Measurements from ENCODE around the gene TRIM44.

Gene TRIM44

GRCh38 chr11:35846874-35847273, 184.3 kb downstream of the TRIM44 start:
- DNase-seq (ENCODE audit: low read depth) = no peak
- TF ChIP-seq CTCF (IDR thresholded peaks at IDR 0.05; ENCODE audit: low read depth, low read length, missing control alignments) = no peak
- H3K4me3 ChIP-seq (ENCODE audit: low read depth, low read length) = no peak overlapping the region

GRCh38 chr11:35847473-35847872, 184.9 kb downstream of the TRIM44 start:
- no peak for DNase-seq (ENCODE audit: low read depth)
- TF ChIP-seq CTCF (IDR thresholded peaks at IDR 0.05; ENCODE audit: low read depth, low read length, missing control alignments) = no peak
- H3K4me3 ChIP-seq (ENCODE audit: low read depth, low read length) = no peak overlapping the region

- no peak for DNase-seq (ENCODE audit: low read depth)
- H3K4me3 ChIP-seq (ENCODE audit: low read depth, low read length) = no peak overlapping the region
- no peak for TF ChIP-seq CTCF (IDR thresholded peaks at IDR 0.05; ENCODE audit: low read depth, low read length, missing control alignments)
Measured at GRCh38 chr11:35848616-35849015, 186.0 kb downstream of the TRIM44 start.

- DNase-seq (ENCODE audit: low read depth) = no peak
Measured at GRCh38 chr11:35850191-35850590, 187.6 kb downstream of the TRIM44 start.

GRCh38 chr11:35851342-35851741, 188.8 kb downstream of the TRIM44 start:
- no peak for TF ChIP-seq CTCF (IDR thresholded peaks at IDR 0.05; ENCODE audit: low read depth, low read length, missing control alignments)
- DNase-seq (ENCODE audit: low read depth) = no peak
- H3K4me3 ChIP-seq (ENCODE audit: low read depth, low read length) = no peak overlapping the region

More at GRCh38 chr11:35850191-35850590, 187.6 kb downstream of the TRIM44 start:
- no peak for TF ChIP-seq CTCF (IDR thresholded peaks at IDR 0.05; ENCODE audit: low read depth, low read length, missing control alignments)
- no peak overlapping the region for H3K4me3 ChIP-seq (ENCODE audit: low read depth, low read length)

GRCh38 chr11:35852056-35852455, 189.5 kb downstream of the TRIM44 start:
- no peak overlapping the region for H3K4me3 ChIP-seq (ENCODE audit: low read depth, low read length)
- no peak for DNase-seq (ENCODE audit: low read depth)
- TF ChIP-seq CTCF (IDR thresholded peaks at IDR 0.05; ENCODE audit: low read depth, low read length, missing control alignments) = no peak

- no peak overlapping the region for H3K4me3 ChIP-seq (ENCODE audit: low read depth, low read length)
- no peak for TF ChIP-seq CTCF (IDR thresholded peaks at IDR 0.05; ENCODE audit: low read depth, low read length, missing control alignments)
- DNase-seq (ENCODE audit: low read depth) = no peak
Measured at GRCh38 chr11:35853971-35854370, 191.4 kb downstream of the TRIM44 start.

All from GM12864 (cell line).